HG03457 (cell line): ENCODE data around the gene CSAG3.
"Not testable (repeated sequence)": the region's sequence is repeated elsewhere in the genome, so short reads cannot be mapped to it uniquely, and the experiment has no call there.

Source experiments
- ATAC-seq: cut with Tn5 transposase; IDR thresholded peaks from one replicate; pipeline ENCODE4 v1.9.1; 2021; ENCODE audit warnings: moderate number of reproducible peaks; ENCODE audit not compliant: unreplicated experiment

The CSAG3 gene

DNA sequence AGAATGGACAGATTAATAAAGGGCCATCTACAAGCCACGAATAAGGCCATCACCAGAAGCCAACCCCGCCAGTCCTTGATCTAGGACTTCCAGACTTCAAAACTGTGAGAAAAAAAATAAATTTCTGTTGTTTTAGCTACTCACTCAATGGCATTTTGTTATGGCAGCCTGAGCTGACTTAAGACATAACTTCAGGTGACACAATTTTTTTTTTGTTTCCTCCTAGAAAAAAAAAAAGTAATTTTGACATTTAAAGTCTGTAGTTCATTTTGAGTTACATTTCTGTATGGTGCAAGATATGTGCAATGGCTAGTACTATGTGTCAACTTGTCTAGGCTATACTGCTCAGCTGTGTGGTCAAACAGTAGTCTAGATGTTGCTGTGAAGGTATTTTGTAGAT is at the start of gene CSAG3:
Gene CSAG3 (plus strand): TSS at position 301 of the 400 bp plus-strand sequence.
- ATAC-seq = not testable (repeated sequence)

DNA sequence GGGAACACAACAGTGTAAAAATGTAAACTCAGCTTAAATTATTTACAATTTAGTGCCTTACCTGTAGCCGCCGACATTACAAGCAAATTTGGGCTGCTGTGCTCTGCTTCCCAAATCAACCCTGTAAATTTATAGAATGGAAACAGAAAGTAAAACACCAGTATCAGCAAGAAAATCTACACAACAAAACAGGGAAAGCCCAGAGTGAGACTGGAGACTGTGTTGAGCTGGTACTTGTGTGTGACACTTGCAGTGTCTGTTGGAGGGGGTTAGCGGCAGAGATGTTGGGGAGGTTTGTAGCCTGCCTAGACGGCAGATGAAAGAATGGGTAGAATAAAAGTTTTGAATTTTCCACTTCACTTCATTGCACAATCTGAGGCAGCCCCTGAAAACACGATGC is 45.8 kb upstream of the CSAG3 start:
- not testable (repeated sequence) for ATAC-seq

DNA sequence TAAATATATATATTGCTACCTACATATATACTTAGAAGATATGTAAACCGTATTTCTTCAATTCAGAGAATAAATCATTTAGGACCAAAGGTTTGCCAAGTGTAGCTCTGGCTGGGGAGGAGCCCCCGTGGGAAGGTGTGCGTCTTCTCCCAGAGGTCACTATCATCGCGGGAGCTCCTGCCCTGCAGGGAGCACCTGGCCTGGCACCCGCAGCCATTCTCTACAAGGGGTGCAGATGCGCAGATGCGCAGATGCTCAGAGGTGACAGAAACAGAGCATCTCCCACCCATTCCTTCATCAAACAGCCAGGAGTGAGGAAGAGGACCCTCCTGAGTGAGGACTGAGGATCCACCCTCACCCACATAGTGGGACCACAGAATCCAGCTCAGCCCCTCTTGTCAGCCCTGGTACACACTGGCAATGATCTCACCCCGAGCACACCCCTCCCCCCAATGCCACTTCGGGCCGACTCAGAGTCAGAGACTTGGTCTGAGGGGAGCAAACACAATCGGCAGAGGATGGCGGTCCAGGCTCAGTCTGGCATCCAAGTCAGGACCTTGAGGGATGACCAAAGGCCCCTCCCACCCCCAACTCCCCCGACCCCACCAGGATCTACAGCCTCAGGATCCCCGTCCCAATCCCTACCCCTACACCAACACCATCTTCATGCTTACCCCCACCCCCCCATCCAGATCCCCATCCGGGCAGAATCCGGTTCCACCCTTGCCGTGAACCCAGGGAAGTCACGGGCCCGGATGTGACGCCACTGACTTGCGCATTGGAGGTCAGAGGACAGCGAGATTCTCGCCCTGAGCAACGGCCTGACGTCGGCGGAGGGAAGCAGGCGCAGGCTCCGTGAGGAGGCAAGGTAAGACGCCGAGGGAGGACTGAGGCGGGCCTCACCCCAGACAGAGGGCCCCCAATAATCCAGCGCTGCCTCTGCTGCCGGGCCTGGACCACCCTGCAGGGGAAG is 44.9 kb upstream of the CSAG3 start, which contains the start of gene MAGEA2B:
Gene MAGEA2B (plus strand): TSS at position 814 of the 973 bp plus-strand sequence. CDS start 2,479 bp downstream, outside the sequence.
- not testable (repeated sequence) for ATAC-seq

- ATAC-seq = no peak
Observed at GRCh38 chrX:152725409-152725808, 33.6 kb upstream of the CSAG3 start.

- ATAC-seq = no peak
Observed at GRCh38 chrX:152733261-152733975, 25.6 kb upstream of the CSAG3 start, which contains the start of the genes CSAG1 and MAGEA12. CSAG1 (minus strand) TSS chrX:152733721; CDS start chrX:152732460, 1,261 bp downstream. MAGEA12 (plus strand) TSS chrX:152733757; CDS start chrX:152736162, 2,405 bp downstream.

DNA sequence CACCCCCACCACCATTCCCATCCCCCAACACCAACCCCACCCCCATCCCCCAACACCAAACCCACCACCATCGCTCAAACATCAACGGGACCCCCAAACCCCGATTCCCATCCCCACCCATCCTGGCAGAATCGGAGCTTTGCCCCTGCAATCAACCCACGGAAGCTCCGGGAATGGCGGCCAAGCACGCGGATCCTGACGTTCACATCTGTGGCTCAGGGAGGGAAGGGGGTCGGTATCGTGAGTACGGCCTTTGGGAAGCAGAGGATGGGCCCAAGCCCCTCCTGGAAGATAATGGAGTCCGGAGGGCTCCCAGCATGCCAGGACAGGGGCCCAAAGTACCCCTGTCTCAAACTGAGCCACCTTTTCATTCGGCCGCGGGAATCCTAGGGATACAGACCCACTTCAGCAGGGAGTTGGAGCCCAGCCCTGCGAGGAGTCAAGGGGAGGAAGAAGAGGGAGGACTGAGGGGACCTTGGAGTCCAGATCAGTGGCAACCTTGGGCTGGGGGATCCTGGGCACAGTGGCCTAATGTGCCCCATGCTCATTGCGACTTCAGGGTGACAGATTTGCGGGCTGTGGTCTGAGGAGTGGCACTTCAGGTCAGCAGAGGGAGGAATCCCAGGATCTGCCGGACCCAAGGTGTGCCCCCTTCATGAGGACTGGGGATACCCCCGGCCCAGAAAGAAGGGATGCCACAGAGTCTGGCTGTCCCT is 24.7 kb upstream of the CSAG3 start:
- not testable (repeated sequence) for ATAC-seq

GRCh38 chrX:152735101-152735500 is 23.9 kb upstream of the CSAG3 start:
- no peak for ATAC-seq

DNA sequence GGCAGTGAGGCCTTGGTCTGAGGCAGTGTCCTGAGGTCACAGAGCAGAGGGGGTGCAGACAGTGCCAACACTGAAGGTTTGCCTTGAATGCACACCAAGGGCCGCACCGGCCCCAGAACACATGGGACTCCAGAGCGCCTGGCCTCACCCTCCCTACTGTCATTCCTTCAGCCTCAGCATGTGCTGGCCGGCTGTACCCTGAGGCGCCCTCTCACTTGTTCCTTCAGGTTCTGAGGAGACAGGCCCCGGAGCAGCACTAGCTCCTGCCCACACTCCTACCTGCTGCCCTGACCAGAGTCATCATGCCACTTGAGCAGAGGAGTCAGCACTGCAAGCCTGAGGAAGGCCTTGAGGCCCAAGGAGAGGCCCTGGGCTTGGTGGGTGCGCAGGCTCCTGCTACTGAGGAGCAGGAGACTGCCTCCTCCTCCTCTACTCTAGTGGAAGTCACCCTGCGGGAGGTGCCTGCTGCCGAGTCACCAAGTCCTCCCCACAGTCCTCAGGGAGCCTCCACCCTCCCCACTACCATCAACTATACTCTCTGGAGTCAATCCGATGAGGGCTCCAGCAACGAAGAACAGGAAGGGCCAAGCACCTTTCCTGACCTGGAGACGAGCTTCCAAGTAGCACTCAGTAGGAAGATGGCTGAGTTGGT is 23.0 kb upstream of the CSAG3 start:
- ATAC-seq = no peak

DNA sequence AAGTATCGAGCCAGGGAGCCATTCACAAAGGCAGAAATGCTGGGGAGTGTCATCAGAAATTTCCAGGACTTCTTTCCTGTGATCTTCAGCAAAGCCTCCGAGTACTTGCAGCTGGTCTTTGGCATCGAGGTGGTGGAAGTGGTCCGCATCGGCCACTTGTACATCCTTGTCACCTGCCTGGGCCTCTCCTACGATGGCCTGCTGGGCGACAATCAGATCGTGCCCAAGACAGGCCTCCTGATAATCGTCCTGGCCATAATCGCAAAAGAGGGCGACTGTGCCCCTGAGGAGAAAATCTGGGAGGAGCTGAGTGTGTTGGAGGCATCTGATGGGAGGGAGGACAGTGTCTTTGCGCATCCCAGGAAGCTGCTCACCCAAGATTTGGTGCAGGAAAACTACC is 22.5 kb upstream of the CSAG3 start:
- not testable (repeated sequence) for ATAC-seq

DNA sequence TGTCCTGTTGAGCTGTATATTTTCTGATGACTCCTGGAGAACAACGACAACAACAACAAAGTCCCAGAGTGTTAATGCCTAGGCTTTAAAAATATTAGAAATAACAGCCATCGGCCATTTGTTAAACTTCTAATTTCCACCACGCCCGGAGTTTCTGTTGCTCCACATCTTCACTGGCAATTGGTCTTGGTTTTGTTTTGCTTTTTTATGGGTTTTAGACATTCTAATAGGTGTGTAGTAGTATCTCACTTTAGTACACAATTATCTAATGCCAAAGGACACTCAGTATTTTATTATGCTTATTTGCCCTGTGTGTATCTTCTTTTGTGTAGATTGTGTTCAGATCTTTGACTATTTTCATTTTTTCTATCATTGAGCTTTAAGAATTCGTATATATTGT is 20.5 kb upstream of the CSAG3 start:
- ATAC-seq = no peak

DNA sequence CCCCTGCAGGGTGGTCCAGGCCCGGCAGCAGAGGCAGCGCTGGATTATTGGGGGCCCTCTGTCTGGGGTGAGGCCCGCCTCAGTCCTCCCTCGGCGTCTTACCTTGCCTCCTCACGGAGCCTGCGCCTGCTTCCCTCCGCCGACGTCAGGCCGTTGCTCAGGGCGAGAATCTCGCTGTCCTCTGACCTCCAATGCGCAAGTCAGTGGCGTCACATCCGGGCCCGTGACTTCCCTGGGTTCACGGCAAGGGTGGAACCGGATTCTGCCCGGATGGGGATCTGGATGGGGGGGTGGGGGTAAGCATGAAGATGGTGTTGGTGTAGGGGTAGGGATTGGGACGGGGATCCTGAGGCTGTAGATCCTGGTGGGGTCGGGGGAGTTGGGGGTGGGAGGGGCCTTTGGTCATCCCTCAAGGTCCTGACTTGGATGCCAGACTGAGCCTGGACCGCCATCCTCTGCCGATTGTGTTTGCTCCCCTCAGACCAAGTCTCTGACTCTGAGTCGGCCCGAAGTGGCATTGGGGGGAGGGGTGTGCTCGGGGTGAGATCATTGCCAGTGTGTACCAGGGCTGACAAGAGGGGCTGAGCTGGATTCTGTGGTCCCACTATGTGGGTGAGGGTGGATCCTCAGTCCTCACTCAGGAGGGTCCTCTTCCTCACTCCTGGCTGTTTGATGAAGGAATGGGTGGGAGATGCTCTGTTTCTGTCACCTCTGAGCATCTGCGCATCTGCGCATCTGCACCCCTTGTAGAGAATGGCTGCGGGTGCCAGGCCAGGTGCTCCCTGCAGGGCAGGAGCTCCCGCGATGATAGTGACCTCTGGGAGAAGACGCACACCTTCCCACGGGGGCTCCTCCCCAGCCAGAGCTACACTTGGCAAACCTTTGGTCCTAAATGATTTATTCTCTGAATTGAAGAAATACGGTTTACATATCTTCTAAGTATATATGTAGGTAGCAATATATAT is 5.0 kb upstream of the CSAG3 start, which contains the start of gene MAGEA2:
Gene MAGEA2 (minus strand): TSS at position 157 of the 965 bp plus-strand sequence. CDS start 2,479 bp downstream, outside the sequence.
- not testable (repeated sequence) for ATAC-seq

GRCh38 chrX:152754871-152755270 is 4.1 kb upstream of the CSAG3 start:
- ATAC-seq = not testable (repeated sequence)

- ATAC-seq = not testable (repeated sequence)
Observed at GRCh38 chrX:152759544-152759943, 526 bp downstream of the CSAG3 start.

GRCh38 chrX:152761582-152761981 is 2.6 kb downstream of the CSAG3 start:
- not testable (repeated sequence) for ATAC-seq

DNA sequence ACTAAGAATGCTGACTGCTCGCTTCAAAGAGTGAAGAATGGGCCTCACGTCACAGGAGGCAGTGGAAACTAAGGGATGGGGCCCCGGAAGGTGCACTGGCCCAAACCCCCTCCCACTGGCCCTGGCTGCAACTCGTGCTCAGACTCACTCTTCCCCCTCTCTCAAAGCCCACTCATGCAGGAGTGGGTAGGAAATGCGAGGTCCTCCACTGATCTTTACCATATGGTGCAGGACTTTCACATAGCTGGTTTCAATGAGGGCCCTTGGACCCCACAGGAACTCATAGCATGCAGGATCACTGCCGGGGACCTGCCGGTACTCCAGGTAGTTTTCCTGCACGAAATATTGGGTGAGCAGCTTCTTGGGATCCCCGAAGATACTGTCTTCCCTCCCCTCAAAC is 7.5 kb downstream of the CSAG3 start:
- not testable (repeated sequence) for ATAC-seq

DNA sequence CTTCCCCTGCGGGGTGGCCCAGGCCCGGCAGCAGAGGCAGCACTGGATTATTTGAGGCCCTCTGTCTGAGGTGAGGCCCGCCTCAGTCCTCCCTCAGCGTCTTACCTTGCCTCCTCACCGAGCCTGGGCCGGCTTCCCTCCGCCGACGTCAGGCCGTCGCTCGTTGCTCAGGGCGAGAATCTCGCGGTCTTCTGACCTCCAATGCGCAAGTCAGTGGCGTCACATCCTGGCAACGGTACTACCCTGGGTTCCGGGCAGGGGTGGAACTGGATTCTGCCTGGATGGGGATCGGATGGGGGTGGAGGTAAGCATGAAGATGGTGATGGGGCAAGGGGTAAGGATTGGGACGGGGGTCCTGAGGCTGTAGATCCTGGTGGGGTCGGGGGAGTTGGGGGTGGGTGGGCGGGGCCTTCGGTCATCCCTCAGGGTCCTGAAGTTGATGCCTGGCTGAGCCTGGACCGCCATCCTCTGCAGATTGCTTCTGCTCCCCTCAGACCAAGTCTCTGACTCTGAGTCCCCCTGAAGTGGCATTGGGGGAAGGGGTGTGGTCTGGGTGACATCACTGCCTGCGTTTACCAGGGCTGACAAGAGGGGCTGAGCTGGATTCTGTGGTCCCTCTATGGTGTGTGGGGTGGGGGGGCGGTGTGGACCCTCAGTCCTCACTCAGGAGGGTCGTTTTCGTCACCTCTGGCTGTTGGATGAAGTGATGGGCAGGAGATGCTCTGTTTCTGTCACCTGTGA is 10.7 kb downstream of the CSAG3 start, which contains the start of gene MAGEA6:
Gene MAGEA6 (minus strand): TSS at position 141 of the 741 bp plus-strand sequence. CDS start 2,039 bp downstream, outside the sequence.
- ATAC-seq = not testable (repeated sequence)

DNA sequence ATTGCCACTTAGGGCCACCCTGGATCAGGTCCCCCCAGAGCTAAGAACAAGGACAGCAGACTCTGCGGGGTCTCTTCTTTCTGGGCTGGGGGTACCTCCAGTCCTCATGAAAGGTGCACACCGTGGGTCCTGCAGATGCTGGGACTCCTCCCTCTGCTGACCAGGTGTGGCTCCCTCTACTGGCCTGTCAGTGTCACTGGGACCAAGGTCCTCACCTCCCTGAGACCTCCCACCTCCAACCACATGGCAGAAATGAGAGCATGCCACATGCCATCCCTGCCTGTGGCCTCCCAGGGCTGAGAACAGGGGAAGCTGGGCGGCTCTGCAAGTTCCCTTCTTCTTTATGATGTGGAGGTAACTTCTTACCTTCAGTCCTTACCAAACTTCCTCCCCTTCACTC is 28.0 kb downstream of the CSAG3 start:
- ATAC-seq = peak; percentile 65

DNA sequence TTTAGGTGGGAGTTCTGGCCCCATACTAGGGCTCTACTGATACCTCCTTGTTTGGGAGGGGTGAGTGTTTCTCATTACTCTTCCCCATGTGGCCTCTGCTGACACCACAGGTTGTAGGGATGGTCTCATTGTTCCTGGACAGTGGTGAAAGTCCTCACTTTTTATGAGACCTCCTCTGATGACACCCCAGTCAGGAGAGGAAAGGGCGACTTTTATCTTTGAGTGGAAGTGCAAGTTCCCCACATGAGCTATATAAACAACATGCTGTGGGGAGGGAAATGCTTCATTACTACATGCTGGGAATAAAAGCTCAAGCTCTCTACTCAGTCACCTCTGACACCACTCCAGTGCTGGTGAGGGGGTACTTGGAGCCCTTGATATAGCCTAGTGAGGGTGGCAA is 39.9 kb downstream of the CSAG3 start:
- ATAC-seq = no peak
